ENCODE results near the gene TSPEAR. TPM values are rescaled to one million over a fixed set of nuclear protein-coding genes. Genes with fewer than 3 reads are reported as not detected.
"Not testable (repeated sequence)": the region's sequence is repeated elsewhere in the genome, so short reads cannot be mapped to it uniquely, and the experiment has no call there.

Gene TSPEAR
- total RNA-seq, 1 experiment from 2014 or later = 0.32 TPM

DNA sequence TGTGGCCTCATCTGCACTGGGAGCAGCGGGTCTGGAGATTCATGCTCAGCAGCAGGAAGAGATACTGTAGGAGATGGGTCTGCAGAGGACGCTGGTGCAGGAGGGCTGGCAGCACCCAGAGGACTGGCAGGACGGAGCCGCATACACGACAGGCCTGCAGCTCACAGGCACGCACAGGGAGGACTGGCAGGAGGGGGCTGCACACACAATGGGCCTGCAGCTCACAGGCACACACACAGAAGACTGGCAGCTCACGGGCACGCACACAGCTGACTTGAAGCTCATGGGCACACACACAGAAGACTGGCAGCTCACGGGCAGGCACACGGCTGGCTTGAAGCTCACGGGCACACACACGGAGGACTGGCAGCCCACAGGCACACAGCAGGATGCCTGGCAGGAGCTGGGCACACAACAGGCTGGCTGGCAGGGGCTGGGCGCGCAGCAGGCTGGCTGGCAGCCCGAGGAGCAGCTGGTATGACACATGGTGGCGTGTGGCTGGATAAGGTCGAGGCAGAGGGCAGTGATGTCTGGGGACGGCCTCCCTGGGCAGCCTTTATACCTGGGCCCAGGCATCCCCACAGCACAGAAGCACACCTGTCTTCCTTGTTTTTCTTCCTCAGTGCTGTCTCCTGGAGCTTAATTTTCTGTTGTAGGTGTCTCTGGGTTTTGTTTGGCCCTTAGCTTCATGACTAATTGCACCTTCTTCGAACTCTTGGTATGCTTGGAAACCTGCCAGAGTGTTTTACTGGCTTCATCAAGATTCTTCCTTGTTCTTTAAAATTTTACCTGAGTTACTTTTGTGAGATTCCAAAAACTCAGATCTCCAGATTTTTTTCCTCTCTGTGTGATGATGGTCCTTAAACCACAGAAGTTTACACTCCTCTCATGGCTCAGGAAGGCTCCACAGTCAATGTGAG, 44.7 kb downstream of the TSPEAR start, which contains the start of gene KRTAP12-2:
KRTAP12-2 (minus strand) TSS at position 527 of the 920 bp plus-strand sequence; CDS start at position 486, 41 bp downstream.
- Histone ChIP-seq H3K4me1 (no peaks in the 10 kb centered on the region), H3K27me3 (replicated peaks; ENCODE audit: control insufficient read depth, insufficient read depth, low read length) (no peaks in the 10 kb centered on the region), H3K4me3 (ENCODE audit: low read depth, low read length) (no peak within 1 kb of the TSS), H3K36me3 (ENCODE audit: control insufficient read depth, insufficient read depth, low read length) (no peaks in the 10 kb centered on the region), H3K9me3 (peaks cover 12% of the 10 kb centered on the region; the same call in 1 of the 2 replicates)
- CTCF ChIA-PET = no interaction called here
- BruUV-seq (replicated peaks) = no TSS peak
- Mint-ChIP-seq H3K9me3 (ENCODE audit: unreplicated experiment) (peaks cover 21% of the 10 kb centered on the region), H3K27me3 (ENCODE audit: insufficient read depth, unreplicated experiment) (peaks cover 16% of the 10 kb centered on the region), H3K27ac (ENCODE audit: unreplicated experiment) (no peak within 1 kb of the TSS), H3K4me1 (ENCODE audit: low read depth, unreplicated experiment) (no peaks in the 10 kb centered on the region), H3K36me3 (ENCODE audit: insufficient read depth, unreplicated experiment) (no peaks in the 10 kb centered on the region), H3K4me3 (ENCODE audit: unreplicated experiment) (no peak within 1 kb of the TSS)
- intact Hi-C loops (cut with micrococcal nuclease; ENCODE audit: unreplicated experiment) = no loop called here
- DNase-seq = no peak
- POLR2A ChIA-PET = no interaction called here
- TF ChIP-seq CTCF (IDR thresholded peaks at IDR 0.05; ENCODE audit: insufficient read depth in 1 of 2, low read depth in 1 of 2, low read length in 1 of 2, severe bottlenecking in 1 of 2, unreplicated experiment in 1 of 2) = no peak

GRCh38 chr21:44664691-44665090, 46.7 kb downstream of the TSPEAR start:
- ChIA-PET CTCF (no interaction called here), POLR2A (no interaction called here)
- Mint-ChIP-seq H3K36me3 (ENCODE audit: insufficient read depth, unreplicated experiment) (no peaks in the 10 kb centered on the region), H3K4me1 (ENCODE audit: low read depth, unreplicated experiment) (no peaks in the 10 kb centered on the region), H3K9me3 (ENCODE audit: unreplicated experiment) (peaks cover 27% of the 10 kb centered on the region), H3K27me3 (ENCODE audit: insufficient read depth, unreplicated experiment) (peaks cover 21% of the 10 kb centered on the region), H3K27ac (ENCODE audit: unreplicated experiment) (no peak overlapping the region), H3K4me3 (ENCODE audit: unreplicated experiment) (no peak overlapping the region)
- no peak for DNase-seq
- Histone ChIP-seq H3K27me3 (replicated peaks; ENCODE audit: control insufficient read depth, insufficient read depth, low read length) (no peaks in the 10 kb centered on the region), H3K9me3 (peaks cover 12% of the 10 kb centered on the region; the same call in 1 of the 2 replicates), H3K4me1 (no peaks in the 10 kb centered on the region), H3K36me3 (ENCODE audit: control insufficient read depth, insufficient read depth, low read length) (no peaks in the 10 kb centered on the region), H3K4me3 (ENCODE audit: low read depth, low read length) (no peak overlapping the region)
- intact Hi-C loops (cut with micrococcal nuclease; ENCODE audit: unreplicated experiment) = no loop called here
- no TSS peak for BruUV-seq (replicated peaks)
- no peak for TF ChIP-seq CTCF (IDR thresholded peaks at IDR 0.05; ENCODE audit: insufficient read depth in 1 of 2, low read depth in 1 of 2, low read length in 1 of 2, severe bottlenecking in 1 of 2, unreplicated experiment in 1 of 2)

DNA sequence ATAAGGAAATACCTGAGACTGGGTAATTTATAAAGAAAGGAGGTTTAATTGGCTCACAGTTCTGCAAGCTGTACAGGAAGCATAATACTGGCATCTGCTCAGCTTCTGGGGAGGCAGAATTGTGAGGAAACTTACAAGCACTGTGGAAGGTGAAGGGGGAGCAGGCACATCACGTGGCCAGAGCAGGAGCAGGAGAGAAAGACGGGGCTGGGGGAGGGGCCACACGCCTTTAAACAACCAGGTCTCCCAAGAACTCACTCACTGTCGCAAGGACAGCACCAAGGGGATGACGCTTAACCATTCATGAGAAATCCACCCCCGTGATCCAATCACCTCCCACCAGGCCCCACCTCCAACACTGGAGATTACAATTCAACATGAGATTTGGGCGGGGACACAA, 49.8 kb downstream of the TSPEAR start:
- H3K27ac Mint-ChIP-seq (ENCODE audit: unreplicated experiment); H3K4me1 ChIP-seq; H3K9me3 ChIP-seq; H3K4me1 Mint-ChIP-seq (ENCODE audit: low read depth, unreplicated experiment); DNase-seq; intact Hi-C loops (cut with micrococcal nuclease; ENCODE audit: unreplicated experiment); H3K27me3 Mint-ChIP-seq (ENCODE audit: insufficient read depth, unreplicated experiment); H3K4me3 Mint-ChIP-seq (ENCODE audit: unreplicated experiment); H3K27me3 ChIP-seq (replicated peaks; ENCODE audit: control insufficient read depth, insufficient read depth, low read length); CTCF ChIA-PET; POLR2A ChIA-PET; H3K36me3 Mint-ChIP-seq (ENCODE audit: insufficient read depth, unreplicated experiment); H3K4me3 ChIP-seq (ENCODE audit: low read depth, low read length); H3K36me3 ChIP-seq (ENCODE audit: control insufficient read depth, insufficient read depth, low read length); BruUV-seq (replicated peaks): not testable (repeated sequence)
- peaks cover 18% of the 10 kb centered on the region for H3K9me3 Mint-ChIP-seq (ENCODE audit: unreplicated experiment)

All from Caco-2 (cell line).